CD4-positive, alpha-beta T cell treated with Interferon gamma for 1 hour (primary cell): ENCODE data around the gene IKBKE.

Source experiments
- DNase-seq: peaks from one replicate; pipeline ENCODE4 v3.0.0-alpha.2; 2020

The IKBKE gene

GRCh38 chr1:206469933-206470691 lies at the start of gene IKBKE:
IKBKE (plus strand) TSS chr1:206470476; CDS start chr1:206473228, 2,752 bp downstream.
- DNase-seq = peak; percentile 56

DNA sequence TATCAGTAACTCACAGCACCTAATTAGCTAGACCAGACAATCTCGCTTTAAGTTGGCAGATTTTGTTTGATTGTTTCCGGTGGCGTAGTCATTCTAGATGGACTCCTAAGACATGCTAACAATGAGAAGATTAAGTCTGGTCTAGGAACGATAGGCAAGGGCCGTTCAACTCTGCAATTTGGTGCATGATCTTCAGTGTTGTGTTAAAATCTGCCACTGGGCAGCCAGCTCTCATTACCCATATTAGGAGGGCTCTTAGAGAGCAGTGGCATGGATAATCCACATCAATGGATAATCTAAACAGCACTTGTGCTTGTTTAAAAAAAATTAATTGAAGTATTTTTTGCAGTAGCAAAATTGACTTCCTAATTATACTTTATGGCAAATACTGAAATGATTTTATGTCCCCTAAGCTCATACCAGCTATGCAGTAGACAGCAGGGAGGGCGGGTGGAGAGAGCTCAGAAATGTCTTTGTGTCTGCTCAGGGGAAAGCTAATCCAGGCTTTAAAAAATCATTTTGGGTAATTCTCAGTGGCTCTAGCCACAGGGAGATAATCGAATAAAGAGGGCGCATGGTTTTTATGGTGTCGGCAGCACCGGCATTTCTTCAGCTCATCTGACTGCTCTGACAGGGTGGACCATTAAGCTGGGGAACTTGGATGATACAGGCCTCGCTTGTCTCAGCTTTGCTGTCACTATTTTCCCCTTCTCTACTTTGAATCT lies 48.5 kb upstream of the IKBKE start:
- DNase-seq = no peak

- no peak for DNase-seq
These were observed 47.8 kb upstream of the IKBKE start for GRCh38 chr1:206422525-206422924.

DNA sequence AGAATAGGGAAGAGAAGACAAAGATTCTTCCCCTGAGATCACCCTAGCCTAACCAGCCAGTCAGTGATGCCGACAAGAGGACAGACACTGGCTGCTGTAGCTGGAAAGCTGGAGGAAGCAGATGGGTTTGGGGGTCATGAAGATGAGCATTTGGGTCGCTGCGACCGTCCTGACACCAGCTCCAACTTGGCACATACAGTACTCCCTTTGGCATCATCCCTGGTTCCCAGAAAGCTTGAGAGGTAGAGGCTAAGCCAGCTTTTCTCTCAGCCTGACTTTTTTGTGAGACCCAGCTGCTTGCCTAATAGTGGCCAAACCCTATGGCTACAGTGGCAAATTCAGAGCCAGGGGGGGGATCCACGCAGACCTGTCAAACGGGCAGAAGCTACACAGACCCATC lies 43.0 kb upstream of the IKBKE start:
- no peak for DNase-seq

- DNase-seq = no peak
These were observed 40.9 kb upstream of the IKBKE start for GRCh38 chr1:206429421-206429820.

DNA sequence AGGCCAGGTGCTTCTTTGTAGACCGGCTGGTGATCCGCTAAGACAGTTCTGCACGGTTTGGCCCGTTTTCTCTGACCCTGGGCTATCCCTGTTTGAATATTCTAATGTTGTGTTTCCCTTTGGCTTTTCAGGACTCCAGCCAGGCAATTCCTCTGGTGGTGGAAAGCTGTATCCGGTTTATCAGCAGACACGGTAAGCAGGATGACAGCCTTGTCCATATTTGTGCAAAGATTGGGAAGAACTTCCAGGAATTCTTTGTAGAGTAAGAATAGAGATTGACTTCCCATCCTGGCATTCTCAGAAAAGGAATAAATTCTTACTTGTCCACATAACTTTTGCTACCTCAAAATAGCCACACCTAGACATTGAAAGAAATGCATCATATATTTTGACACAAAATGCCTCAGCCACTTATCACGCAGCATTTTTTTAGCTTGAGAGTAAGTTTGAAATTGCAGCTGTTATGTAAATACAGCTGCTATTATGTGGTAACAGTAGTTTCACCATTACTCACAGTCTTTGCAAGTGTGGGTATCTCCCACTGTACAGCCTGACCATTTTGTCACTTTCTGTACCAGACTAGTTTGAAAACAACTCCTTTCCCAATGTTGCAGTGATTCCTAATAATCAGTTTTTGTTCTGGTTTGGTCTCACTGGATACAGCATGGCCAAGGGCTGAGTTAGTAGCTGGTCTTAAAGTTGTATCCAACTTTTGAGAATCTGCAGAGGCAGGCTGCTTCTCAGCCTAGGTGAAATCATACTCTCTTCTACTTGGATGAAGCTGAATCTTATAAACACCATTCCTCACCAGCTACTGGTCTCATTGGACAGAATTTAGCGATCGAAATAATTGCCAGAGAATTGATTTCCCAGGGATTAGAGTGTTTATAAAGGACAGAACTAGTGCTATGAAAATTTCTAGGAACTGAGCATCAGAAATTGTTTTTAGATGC lies 40.0 kb upstream of the IKBKE start:
- no peak for DNase-seq

DNA sequence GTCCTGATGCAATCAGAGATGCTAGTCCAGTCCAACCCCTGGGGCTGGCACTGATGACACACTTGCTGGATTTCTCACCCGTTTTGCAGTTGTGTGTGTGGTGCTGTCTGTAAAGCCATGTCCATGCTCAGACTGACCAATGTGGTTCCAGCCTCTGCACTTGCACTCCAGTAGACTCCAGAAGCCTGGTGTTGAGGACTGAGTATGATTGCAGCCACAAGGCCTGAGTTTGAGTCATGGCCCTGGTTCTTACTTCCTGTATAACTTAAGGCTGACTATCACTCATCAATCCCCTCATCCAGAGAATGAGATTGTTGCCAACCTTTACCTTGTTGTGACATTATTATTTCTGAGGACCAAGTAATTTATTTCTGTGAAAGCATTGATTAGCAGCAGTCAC lies 34.8 kb upstream of the IKBKE start:
- DNase-seq = no peak

GRCh38 chr1:206438554-206438953 lies 31.7 kb upstream of the IKBKE start:
- no peak for DNase-seq

DNA sequence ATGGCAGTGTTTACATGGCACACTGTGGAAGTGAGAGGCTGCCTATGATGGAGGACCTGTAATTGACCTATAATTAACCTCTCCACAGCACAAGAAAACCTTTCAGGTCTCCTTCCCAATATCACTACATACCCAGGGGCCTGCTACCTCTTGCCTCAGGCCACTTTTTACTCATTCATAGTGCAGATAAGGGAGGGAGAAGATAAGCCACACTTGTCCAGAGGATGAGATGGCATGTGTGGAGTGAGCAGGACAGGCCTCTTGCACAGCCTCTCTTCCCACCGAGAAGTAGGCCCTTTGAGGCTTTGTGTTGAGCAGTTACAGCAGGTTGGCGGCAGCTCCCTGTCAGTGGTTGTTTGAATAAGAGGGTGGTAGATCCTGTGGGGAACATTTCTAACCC lies 31.1 kb upstream of the IKBKE start:
- no peak for DNase-seq

GRCh38 chr1:206441336-206441967 lies 28.8 kb upstream of the IKBKE start:
- no peak for DNase-seq

DNA sequence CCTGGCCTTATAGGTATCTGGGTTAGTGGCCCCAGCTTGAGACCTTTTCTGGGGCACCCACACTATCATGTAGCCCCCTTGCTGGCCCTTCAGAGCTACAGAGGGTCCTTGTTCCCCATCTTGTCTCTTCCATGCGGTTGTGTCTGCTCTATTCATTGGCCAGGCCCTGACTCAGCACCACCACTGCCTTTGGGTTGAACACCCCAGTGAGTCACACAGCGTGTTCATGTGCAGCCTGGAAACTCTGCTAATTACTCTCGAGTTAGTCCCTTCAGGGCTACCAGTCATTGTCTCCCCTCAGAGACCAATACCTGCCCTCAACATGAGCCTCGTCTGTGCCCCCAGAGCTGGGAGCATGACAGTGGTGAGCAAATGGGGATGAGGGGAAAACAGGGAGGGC lies 28.2 kb upstream of the IKBKE start:
- DNase-seq = no peak

DNA sequence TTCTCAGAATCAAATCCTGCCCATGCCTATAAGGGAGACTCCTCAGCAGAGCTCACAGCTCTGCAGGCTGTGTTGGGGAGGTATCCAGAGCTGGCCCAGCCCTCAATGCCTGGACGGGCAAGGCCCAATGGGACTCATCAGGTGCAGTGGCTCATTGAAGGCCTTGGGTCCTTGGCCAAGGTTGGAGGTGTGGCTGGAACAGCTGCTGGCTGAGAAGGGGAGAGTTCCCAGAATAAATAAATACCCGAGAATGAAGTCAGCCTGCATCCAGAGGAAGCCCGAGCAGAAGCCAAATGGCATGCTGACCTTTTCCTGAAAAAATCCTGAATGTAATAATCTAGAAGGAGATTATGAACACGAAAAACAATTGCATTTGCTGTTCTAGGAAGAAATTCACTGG lies 25.2 kb upstream of the IKBKE start:
- no peak for DNase-seq

- DNase-seq = no peak
These were observed 24.3 kb upstream of the IKBKE start for GRCh38 chr1:206445911-206446356.

DNA sequence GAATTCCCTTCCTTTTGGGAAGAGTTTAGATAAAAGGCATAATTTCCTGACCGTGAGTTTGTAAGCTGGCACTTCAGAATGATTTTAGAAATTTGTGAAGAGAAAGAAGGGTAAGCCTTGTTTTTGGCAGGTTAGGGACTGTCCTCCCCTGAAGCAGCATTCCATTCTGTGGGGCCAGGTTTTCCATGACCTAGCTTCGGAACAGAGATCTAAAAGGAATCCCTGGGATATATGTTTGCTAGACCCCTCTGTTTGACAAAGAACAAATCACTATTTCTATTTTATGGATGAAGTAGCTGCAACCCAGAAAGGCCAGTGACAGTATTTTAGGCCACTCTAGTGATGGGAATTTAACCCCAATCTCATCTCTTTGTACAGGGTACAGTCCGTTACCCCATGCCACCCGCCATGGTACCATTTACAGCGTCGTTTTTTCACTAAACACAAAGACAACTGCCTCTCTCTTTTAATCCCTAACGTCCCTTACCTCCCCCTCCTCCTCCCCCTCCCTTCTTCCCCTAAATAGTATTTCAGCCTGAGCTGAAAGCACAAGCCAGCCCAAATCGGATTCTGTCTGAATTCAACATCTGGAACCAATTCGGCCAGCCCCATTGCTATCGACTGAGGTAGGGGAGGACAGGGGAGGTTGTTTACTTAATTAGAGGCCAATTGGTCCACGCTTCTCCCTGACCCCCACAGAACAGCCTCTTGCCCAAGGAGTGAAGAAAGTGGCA lies 23.4 kb upstream of the IKBKE start:
- DNase-seq = no peak

GRCh38 chr1:206447422-206447765 lies 22.9 kb upstream of the IKBKE start:
- no peak for DNase-seq

DNA sequence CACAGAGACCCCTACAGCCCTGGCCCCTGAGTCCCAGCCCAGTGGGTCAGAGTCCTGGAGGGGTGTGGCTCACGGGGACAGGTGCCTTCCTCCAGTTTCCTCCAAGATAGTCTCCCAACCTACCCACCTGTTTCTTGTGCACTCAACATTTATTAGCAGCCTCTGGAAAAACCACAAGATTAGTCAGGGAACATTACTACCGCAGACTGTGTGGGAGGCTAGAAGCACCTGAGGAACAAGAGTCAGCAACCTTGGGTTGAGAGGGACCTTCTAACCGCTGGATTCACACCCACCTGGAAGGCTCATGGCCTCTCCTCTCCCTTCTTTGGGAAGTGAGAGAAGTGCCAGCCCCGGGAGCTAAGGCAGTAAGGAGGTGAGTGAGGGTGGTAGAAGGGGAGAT lies 22.5 kb upstream of the IKBKE start:
- DNase-seq = no peak

DNA sequence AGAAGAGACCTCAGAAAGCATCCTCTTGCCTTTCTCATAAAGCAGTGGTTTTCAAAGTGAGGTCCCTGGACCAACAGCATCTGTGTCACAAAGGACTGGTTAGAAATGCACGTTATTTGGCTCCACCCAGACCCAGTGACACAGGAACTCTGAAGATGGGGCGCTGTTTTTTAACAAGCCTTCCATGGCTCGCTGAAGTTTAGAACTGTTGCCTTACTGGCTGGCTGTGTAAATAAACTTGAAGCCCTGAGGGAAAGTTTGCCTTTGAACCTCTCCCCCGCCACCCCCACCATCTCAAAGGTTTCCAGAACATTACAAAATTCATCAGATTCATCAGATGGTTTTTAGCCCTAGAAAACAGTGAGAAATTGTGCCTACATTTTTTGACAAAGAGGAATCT lies 21.8 kb upstream of the IKBKE start:
- no peak for DNase-seq

DNA sequence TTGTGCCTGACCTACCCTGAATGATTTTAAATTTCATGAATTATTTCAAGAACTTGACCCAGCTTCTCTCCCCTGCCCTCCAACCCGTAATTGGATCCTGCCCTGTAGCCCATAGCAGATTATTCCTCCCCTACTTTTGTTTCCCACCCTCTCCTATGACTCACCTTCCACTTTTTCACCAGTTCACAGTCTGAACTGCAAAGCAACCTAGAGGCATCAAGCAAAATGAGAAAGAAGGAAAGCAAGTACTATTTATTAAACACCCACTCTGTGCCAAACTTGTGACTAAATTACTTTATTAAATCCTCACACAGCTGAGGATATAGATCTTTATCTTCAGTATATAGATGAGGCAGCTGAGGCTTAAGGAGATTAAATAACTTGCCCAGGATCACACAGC lies 20.7 kb upstream of the IKBKE start:
- no peak for DNase-seq

DNA sequence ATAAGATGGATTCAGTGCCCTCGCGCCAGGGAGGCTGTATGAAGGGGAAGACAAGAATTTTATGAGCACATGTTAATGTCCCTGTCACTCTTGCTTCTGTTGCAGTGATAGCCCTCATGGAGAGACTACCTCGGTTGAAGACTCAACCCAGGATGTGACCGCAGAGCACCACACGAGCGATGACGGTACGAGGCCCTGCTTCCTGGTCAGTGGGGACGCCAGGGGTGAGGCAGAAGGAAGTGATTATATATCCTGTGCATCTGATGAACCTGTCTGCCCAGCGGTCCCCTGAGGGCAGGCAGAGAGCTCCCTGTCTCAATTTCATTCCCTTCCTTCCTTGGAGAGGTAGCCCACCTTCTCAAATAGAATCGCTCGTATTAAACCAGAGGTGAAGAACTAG lies 20.0 kb upstream of the IKBKE start:
- no peak for DNase-seq

DNA sequence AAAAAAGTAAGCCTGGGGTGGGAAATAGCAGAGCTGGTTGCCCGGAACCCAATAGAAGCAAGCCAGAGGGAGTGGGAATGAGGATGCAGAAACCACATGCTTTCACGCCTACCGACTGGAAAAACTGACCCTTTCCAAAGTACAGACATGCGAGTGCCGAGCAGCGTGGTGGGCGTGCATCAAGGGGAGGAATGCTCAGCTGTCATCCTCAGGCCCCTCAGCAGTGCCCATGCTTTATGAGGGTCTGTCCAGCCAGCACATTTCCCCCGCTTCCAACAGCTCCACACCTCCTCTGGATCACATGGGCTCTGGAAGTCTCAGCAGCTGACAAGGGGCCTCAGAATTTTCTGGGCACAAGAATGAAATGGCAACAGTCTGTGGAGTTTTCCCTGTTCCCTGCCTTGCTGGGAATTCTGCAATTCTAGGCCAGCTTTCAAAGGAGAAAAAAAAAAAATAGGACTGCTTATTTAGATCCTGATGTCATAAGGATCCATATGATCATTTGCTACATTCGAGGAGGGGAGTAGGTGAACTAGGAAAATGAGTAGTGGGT lies 19.1 kb upstream of the IKBKE start:
- DNase-seq = no peak

DNA sequence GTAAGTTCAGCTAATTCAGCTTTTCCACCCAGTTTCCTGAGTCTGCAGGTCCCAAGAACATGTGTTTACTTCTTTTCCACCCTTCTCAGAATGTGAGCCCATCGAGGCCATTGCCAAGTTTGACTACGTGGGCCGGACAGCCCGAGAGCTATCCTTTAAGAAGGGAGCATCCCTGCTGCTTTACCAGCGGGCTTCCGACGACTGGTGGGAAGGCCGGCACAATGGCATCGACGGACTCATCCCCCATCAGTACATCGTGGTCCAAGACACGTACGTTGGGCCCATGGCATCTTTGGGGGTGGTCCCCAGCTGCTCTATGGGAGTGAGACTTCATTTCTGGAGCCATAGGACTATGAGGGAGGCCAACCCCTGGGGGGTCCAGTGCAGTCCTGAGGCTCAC lies 17.2 kb upstream of the IKBKE start:
- no peak for DNase-seq

GRCh38 chr1:206455289-206455665 lies 15.0 kb upstream of the IKBKE start:
- DNase-seq = no peak
